Memory B cell (primary cell): ENCODE results near the gene PRMT5.

Source experiments
- ATAC-seq: fragments of 150-1000 bp; cut with Tn5 transposase; 2 replicates; pipeline ENCODE4 v1.10.0; 2021; ENCODE audit warnings: low read depth, mild to moderate bottlenecking, moderate library complexity
- DNase-seq, 2 donors: peaks; one replicate each; pipeline ENCODE4 v3.0.0; 2022; ENCODE audit warnings: low spot score in 2 of 2
- H3K27ac Mint-ChIP-seq: one replicate; pipeline ENCODE4 v1.8.0; 2022; ENCODE audit warnings: mild to moderate bottlenecking, moderate library complexity, mixed read lengths
- H3K27me3 Mint-ChIP-seq: one replicate; pipeline ENCODE4 v1.8.0; 2022; ENCODE audit warnings: mixed read lengths
- H3K36me3 Mint-ChIP-seq: one replicate; pipeline ENCODE4 v1.8.0; 2022; ENCODE audit warnings: mild to moderate bottlenecking, mixed read lengths
- H3K4me1 Mint-ChIP-seq: one replicate; pipeline ENCODE4 v1.8.0; 2022; ENCODE audit warnings: mixed read lengths
- H3K4me3 Mint-ChIP-seq: one replicate; pipeline ENCODE4 v1.8.0; 2022; ENCODE audit warnings: mild to moderate bottlenecking, moderate library complexity, mixed read lengths
- H3K9me3 Mint-ChIP-seq: one replicate; pipeline ENCODE4 v1.8.0; 2022; ENCODE audit warnings: mixed read lengths

Gene PRMT5

DNA sequence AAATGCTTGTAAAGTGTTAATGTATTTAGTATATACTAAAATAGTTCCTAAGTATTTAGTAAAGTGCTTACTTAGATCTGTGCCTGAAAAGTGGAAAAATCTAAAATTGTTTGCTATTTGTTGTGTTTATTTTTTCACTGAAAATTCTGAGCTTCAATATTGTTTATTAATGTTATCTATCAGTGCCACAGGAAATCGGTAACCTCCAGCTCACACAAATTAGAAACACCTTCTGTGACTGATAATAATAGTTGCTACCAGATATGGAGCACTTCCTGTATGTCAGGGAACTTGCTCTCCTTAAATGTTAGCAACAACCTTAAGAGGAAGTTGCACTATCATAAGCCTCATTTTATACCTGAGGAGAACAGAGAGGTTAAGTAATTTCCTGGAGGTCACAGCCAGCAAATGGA is 58.4 kb downstream of the PRMT5 start:
- peak in 1 of 2 donors; percentile 14 for DNase-seq
- H3K9me3 Mint-ChIP-seq: no peaks in the 10 kb centered on the region
- H3K27ac Mint-ChIP-seq: peak overlapping the region; percentile 96
- peak overlapping the region; percentile 92 for H3K4me3 Mint-ChIP-seq
- H3K36me3 Mint-ChIP-seq: peaks cover 4% of the 10 kb centered on the region
- ATAC-seq: peak; percentile 50
- no peaks in the 10 kb centered on the region for H3K27me3 Mint-ChIP-seq
- peaks cover 13% of the 10 kb centered on the region for H3K4me1 Mint-ChIP-seq
